Measurements from ENCODE around the gene ENG.

DNA sequence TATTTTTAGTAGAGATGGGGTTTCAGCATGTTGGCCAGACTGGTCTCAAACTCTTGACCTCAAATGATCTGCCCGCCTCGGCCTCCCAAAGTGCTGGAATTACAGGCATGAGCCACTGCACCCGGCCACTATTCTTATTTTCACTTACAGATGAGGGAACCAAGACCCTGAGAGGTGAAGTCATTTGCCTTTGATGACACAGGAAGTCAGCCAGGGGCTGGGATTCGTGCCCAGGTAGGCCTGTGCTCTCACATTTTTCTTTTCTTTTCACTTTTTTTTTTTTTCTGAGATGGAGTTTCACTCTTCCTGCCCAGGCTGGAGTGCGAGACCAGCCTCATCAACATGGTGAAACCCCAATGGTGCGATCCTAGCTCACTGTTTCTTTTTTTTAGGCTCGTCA is 22.2 kb downstream of the ENG start:
- TF ChIP-seq, protein P1, sequence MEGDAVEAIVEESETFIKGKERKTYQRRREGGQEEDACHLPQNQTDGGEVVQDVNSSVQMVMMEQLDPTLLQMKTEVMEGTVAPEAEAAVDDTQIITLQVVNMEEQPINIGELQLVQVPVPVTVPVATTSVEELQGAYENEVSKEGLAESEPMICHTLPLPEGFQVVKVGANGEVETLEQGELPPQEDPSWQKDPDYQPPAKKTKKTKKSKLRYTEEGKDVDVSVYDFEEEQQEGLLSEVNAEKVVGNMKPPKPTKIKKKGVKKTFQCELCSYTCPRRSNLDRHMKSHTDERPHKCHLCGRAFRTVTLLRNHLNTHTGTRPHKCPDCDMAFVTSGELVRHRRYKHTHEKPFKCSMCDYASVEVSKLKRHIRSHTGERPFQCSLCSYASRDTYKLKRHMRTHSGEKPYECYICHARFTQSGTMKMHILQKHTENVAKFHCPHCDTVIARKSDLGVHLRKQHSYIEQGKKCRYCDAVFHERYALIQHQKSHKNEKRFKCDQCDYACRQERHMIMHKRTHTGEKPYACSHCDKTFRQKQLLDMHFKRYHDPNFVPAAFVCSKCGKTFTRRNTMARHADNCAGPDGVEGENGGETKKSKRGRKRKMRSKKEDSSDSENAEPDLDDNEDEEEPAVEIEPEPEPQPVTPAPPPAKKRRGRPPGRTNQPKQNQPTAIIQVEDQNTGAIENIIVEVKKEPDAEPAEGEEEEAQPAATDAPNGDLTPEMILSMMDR (conservative IDR thresholded peaks at IDR 0.05; ENCODE audit: low read depth in 2 of 2): no peak
- TF ChIP-seq EZH2 (IDR thresholded peaks at IDR 0.05; ENCODE audit: low read depth, unreplicated experiment) (no peak), CREB1 (CRISPR knock-in tag; IDR thresholded peaks at IDR 0.05; ENCODE audit: low read depth) (no peak), ZNF114 (CRISPR knock-in tag; IDR thresholded peaks at IDR 0.05) (no peak), EZH2phosphoT487 (IDR thresholded peaks at IDR 0.05; ENCODE audit: unreplicated experiment) (no peak)
- TF ChIP-seq, protein P2, sequence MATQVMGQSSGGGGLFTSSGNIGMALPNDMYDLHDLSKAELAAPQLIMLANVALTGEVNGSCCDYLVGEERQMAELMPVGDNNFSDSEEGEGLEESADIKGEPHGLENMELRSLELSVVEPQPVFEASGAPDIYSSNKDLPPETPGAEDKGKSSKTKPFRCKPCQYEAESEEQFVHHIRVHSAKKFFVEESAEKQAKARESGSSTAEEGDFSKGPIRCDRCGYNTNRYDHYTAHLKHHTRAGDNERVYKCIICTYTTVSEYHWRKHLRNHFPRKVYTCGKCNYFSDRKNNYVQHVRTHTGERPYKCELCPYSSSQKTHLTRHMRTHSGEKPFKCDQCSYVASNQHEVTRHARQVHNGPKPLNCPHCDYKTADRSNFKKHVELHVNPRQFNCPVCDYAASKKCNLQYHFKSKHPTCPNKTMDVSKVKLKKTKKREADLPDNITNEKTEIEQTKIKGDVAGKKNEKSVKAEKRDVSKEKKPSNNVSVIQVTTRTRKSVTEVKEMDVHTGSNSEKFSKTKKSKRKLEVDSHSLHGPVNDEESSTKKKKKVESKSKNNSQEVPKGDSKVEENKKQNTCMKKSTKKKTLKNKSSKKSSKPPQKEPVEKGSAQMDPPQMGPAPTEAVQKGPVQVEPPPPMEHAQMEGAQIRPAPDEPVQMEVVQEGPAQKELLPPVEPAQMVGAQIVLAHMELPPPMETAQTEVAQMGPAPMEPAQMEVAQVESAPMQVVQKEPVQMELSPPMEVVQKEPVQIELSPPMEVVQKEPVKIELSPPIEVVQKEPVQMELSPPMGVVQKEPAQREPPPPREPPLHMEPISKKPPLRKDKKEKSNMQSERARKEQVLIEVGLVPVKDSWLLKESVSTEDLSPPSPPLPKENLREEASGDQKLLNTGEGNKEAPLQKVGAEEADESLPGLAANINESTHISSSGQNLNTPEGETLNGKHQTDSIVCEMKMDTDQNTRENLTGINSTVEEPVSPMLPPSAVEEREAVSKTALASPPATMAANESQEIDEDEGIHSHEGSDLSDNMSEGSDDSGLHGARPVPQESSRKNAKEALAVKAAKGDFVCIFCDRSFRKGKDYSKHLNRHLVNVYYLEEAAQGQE (IDR thresholded peaks at IDR 0.05; ENCODE audit: unreplicated experiment): no peak
- TF ChIP-seq, protein P3, sequence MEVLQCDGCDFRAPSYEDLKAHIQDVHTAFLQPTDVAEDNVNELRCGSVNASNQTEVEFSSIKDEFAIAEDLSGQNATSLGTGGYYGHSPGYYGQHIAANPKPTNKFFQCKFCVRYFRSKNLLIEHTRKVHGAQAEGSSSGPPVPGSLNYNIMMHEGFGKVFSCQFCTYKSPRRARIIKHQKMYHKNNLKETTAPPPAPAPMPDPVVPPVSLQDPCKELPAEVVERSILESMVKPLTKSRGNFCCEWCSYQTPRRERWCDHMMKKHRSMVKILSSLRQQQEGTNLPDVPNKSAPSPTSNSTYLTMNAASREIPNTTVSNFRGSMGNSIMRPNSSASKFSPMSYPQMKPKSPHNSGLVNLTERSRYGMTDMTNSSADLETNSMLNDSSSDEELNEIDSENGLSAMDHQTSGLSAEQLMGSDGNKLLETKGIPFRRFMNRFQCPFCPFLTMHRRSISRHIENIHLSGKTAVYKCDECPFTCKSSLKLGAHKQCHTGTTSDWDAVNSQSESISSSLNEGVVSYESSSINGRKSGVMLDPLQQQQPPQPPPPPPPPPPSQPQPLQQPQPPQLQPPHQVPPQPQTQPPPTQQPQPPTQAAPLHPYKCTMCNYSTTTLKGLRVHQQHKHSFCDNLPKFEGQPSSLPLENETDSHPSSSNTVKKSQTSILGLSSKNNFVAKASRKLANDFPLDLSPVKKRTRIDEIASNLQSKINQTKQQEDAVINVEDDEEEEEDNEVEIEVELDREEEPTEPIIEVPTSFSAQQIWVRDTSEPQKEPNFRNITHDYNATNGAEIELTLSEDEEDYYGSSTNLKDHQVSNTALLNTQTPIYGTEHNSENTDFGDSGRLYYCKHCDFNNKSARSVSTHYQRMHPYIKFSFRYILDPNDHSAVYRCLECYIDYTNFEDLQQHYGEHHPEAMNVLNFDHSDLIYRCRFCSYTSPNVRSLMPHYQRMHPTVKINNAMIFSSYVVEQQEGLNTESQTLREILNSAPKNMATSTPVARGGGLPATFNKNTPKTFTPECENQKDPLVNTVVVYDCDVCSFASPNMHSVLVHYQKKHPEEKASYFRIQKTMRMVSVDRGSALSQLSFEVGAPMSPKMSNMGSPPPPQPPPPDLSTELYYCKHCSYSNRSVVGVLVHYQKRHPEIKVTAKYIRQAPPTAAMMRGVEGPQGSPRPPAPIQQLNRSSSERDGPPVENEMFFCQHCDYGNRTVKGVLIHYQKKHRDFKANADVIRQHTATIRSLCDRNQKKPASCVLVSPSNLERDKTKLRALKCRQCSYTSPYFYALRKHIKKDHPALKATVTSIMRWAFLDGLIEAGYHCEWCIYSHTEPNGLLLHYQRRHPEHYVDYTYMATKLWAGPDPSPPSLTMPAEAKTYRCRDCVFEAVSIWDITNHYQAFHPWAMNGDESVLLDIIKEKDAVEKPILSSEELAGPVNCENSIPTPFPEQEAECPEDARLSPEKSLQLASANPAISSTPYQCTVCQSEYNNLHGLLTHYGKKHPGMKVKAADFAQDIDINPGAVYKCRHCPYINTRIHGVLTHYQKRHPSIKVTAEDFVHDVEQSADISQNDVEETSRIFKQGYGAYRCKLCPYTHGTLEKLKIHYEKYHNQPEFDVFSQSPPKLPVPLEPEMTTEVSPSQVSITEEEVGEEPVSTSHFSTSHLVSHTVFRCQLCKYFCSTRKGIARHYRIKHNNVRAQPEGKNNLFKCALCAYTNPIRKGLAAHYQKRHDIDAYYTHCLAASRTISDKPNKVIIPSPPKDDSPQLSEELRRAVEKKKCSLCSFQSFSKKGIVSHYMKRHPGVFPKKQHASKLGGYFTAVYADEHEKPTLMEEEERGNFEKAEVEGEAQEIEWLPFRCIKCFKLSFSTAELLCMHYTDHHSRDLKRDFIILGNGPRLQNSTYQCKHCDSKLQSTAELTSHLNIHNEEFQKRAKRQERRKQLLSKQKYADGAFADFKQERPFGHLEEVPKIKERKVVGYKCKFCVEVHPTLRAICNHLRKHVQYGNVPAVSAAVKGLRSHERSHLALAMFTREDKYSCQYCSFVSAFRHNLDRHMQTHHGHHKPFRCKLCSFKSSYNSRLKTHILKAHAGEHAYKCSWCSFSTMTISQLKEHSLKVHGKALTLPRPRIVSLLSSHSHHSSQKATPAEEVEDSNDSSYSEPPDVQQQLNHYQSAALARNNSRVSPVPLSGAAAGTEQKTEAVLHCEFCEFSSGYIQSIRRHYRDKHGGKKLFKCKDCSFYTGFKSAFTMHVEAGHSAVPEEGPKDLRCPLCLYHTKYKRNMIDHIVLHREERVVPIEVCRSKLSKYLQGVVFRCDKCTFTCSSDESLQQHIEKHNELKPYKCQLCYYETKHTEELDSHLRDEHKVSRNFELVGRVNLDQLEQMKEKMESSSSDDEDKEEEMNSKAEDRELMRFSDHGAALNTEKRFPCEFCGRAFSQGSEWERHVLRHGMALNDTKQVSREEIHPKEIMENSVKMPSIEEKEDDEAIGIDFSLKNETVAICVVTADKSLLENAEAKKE (CRISPR knock-in tag; IDR thresholded peaks at IDR 0.05): no peak

All from GM23338 (cell line).